Measurements from ENCODE around the gene CEP70. TPM values are rescaled to one million over a fixed set of nuclear protein-coding genes. Genes with fewer than 3 reads are reported as not detected.

The CEP70 gene, protein sequence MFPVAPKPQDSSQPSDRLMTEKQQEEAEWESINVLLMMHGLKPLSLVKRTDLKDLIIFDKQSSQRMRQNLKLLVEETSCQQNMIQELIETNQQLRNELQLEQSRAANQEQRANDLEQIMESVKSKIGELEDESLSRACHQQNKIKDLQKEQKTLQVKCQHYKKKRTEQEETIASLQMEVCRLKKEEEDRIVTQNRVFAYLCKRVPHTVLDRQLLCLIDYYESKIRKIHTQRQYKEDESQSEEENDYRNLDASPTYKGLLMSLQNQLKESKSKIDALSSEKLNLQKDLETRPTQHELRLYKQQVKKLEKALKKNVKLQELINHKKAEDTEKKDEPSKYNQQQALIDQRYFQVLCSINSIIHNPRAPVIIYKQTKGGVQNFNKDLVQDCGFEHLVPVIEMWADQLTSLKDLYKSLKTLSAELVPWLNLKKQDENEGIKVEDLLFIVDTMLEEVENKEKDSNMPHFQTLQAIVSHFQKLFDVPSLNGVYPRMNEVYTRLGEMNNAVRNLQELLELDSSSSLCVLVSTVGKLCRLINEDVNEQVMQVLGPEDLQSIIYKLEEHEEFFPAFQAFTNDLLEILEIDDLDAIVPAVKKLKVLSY
- 10 to 100 TPM in 1 of 2 experiments, 1 to 10 TPM in 1; 9.3 to 11.4 TPM for total RNA-seq

DNA sequence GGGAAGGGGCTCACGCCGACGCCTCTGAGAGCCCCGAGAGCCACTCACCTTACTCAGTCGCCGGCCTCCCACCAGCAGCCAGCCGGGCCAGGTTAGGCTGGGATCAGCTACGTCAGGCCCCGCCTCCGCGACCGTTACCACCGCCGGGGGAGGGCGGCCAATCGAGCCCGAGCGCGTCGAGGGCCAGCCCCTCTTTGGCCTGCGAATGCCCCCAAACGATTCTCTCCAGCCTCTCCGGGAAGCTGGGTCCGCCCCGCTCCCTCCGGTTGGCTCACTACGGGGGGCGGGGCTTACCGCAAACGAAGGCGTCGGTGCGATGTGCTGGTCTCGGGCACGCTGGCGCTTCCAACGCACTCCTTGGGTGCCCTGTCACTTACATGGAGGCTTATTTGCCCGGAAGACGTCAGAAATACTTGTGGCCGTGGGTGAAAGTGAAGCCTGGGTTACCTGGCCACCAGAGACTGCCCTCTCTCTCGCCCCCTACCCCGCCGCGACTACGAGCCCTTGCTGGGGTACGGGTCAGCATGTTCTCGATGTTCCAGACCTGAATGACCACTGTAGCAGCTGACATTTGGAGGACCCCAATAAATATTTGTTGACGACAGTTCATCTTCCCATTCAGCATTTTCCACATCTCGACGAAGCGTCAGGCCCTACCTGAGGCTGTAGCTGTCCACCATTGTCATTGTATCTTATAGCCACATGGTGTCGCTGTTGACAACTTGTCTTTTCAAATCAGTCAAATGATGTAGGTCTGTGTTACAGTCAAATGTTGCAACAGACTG, at the start of gene CEP70:
TSS of gene CEP70 (minus strand) at position 111 of the 785 bp plus-strand sequence. CDS start 21,333 bp downstream, outside the sequence.
- intact Hi-C loops (cut with DNase I, micrococcal nuclease), result loop anchor here (1.0 to 10.0 kb wide), 17 partner anchors 14 to 795 kb away; partner anchors contain the start of genes ARMC8 (in 2 of the 2), FAIM (in 2 of the 2), PIK3CB (in 2 of the 2) and COPB2 (in 1 of the 2)
- no peaks in the 10 kb centered on the region for H3K27me3 Mint-ChIP-seq
- peaks cover 8% of the 10 kb centered on the region for H3K4me1 Mint-ChIP-seq
- ChIA-PET POLR2A (interaction anchor here (0.6 to 1.7 kb wide), 7 partner anchors 15 to 1732 kb away, joined by 3 to 10 read pairs (median 3); partner anchors contain the start of gene NCK1), CTCF (interaction anchor here (0.6 to 5.8 kb wide), 32 partner anchors 9 to 710 kb away, joined by 3 to 75 read pairs (median 4); partner anchors contain the start of gene FAIM)
- ATAC-seq (peak; percentile 93), DNase-seq (peak; percentile 93)
- H3K4me3 Mint-ChIP-seq, result peak within 1 kb of the TSS; percentile 82
- peak within 1 kb of the TSS; percentile 91 for H3K27ac Mint-ChIP-seq
- H3K36me3 Mint-ChIP-seq (ENCODE audit: low read depth), result no peaks in the 10 kb centered on the region
- peaks cover 2% of the 10 kb centered on the region for H3K9me3 Mint-ChIP-seq (ENCODE audit: low read depth)

DNA sequence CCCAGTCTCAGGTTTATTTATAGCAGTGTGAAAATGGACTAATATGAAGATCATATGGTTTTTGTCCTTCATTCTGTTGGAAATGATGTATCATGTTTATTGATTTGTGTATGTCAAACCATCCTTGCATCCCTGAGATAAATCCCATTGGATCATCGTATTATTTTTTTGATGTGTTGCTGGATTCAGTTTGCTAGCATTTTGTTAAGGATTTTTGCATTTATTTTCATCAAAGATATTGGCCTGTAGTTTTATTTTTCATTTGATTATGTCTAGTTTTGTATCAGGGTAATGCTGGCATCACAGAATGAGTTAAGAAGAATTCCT, 48.8 kb upstream of the CEP70 start:
- H3K9me3 Mint-ChIP-seq (ENCODE audit: low read depth), result peaks cover 54% of the 10 kb centered on the region
- no peak overlapping the region for H3K27ac Mint-ChIP-seq
- intact Hi-C loops (cut with DNase I, micrococcal nuclease), result no loop called here
- no peaks in the 10 kb centered on the region for H3K27me3 Mint-ChIP-seq
- H3K36me3 Mint-ChIP-seq (ENCODE audit: low read depth), result peaks cover 7% of the 10 kb centered on the region
- no peak for DNase-seq
- H3K4me3 Mint-ChIP-seq, result no peak overlapping the region
- ATAC-seq, result no peak
- ChIA-PET CTCF (no interaction called here), POLR2A (no interaction called here)
- H3K4me1 Mint-ChIP-seq, result no peaks in the 10 kb centered on the region

DNA sequence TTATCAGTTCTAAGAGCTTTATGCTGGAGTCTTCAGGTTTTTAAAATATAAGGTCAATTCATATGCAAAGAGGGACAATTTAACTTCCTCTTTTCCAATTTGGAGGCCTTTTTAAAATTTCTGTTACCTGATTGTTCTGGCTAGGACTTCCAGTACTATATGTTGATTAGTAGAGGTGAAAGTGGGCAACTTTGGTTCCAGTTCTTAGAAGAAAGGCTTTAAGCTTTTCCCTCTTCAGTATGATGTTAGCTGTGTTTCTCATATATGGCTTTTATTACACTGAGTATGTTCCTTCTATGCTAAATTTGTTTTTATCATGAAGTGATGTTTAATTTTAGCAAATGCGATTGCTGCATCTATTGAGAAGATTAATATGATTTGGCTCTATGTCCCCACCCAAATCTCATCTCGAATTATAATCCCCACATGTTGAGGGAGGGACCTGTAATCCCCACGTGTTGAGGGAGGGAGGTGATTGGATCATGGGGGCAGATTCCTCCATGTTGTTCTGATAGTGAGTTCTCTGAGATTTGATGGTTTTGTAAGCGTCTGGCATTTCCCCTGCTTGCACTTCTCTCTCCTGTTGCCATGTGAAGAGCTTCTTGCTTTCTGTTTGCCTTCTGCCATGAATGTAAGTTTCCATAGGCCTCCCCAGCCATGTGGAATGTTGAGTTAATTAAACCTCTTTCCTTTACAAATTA, 48.3 kb upstream of the CEP70 start:
- H3K27ac Mint-ChIP-seq, result no peak overlapping the region
- peaks cover 7% of the 10 kb centered on the region for H3K36me3 Mint-ChIP-seq (ENCODE audit: low read depth)
- no peak for ATAC-seq
- H3K4me3 Mint-ChIP-seq, result no peak overlapping the region
- H3K9me3 Mint-ChIP-seq (ENCODE audit: low read depth), result peaks cover 51% of the 10 kb centered on the region
- H3K27me3 Mint-ChIP-seq, result no peaks in the 10 kb centered on the region
- no peak for DNase-seq
- ChIA-PET CTCF (interaction anchor here (0.6 kb wide), 1 partner anchor 1352 kb away, joined by 3 read pairs; no protein-coding TSS in a partner anchor), POLR2A (no interaction called here)
- no peaks in the 10 kb centered on the region for H3K4me1 Mint-ChIP-seq
- intact Hi-C loops (cut with DNase I, micrococcal nuclease), result no loop called here

DNA sequence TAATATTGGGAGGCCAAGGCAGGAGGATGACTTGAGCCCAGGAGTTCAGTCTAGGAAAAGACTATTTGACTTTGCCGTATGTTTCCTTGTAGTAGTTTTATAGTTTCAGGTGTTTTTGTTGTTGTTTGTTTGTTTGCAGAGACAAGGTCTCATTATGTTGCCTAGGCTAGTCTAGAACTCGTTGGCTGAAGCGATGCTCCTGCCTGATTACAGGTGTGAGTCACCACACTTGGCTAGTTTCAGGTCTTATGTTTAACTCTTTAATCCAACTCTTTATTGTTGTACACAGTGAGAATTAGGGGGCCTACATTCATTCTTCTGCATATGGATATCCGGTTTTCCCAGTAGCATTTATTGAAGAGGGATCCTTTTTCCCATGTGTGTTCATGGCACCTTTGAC, 46.5 kb upstream of the CEP70 start:
- H3K9me3 Mint-ChIP-seq (ENCODE audit: low read depth), result peaks cover 41% of the 10 kb centered on the region
- H3K36me3 Mint-ChIP-seq (ENCODE audit: low read depth), result peaks cover 2% of the 10 kb centered on the region
- H3K27ac Mint-ChIP-seq, result no peak overlapping the region
- no peaks in the 10 kb centered on the region for H3K27me3 Mint-ChIP-seq
- intact Hi-C loops (cut with DNase I, micrococcal nuclease), result no loop called here
- ATAC-seq (no peak), DNase-seq (no peak)
- H3K4me3 Mint-ChIP-seq, result no peak overlapping the region
- POLR2A ChIA-PET, result no interaction called here
- no peaks in the 10 kb centered on the region for H3K4me1 Mint-ChIP-seq
- CTCF ChIA-PET, result no interaction called here

DNA sequence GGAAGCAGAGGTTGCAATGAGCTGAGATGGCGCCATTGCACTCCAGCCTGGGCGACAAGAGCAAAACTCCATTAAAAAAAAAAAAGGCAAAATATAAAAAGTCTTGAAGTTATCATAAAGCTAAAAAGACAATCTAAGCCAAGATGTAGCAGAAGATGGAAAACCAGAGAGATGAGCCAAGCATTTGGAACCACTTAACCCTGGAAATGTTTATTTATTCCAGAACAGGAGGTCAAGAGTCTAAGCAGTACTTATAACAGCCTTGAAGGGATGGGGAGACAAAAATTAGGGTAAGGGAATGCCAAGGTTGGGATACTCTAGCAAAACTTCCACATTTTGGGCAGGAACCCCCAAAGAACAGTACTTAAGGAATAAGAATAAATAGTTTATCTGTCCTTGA, 44.6 kb upstream of the CEP70 start:
- ATAC-seq (no peak), DNase-seq (no peak)
- POLR2A ChIA-PET, result no interaction called here
- peaks cover 2% of the 10 kb centered on the region for H3K36me3 Mint-ChIP-seq (ENCODE audit: low read depth)
- H3K27ac Mint-ChIP-seq, result no peak overlapping the region
- intact Hi-C loops (cut with DNase I, micrococcal nuclease), result no loop called here
- H3K4me3 Mint-ChIP-seq, result no peak overlapping the region
- CTCF ChIA-PET, result interaction anchor here (0.6 to 0.8 kb wide), 2 partner anchors 334 to 721 kb away, joined by 3 to 4 read pairs; no protein-coding TSS in a partner anchor
- H3K9me3 Mint-ChIP-seq (ENCODE audit: low read depth), result peaks cover 29% of the 10 kb centered on the region
- H3K27me3 Mint-ChIP-seq, result no peaks in the 10 kb centered on the region
- no peaks in the 10 kb centered on the region for H3K4me1 Mint-ChIP-seq

DNA sequence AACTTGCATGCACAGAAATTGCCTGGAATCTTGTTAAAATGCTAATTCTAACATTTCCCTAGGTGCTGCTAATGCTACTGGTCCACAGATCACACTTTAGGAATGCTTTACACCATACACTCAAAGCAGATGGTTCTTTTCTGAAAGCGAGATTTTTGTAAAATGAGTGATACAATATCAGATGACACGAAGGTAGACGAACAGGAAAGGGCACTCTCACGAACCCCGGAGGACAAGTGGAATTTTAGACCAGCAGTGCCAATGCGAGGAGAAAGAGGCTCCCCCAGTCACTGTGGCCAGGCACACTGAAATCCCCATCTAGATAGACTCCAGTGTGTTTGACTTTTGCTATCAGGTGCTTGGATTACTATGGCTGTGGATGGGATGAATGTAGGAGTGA, 35.5 kb upstream of the CEP70 start:
- CTCF ChIA-PET, result no interaction called here
- Mint-ChIP-seq H3K4me1 (peaks cover 3% of the 10 kb centered on the region), H3K27ac (no peak overlapping the region), H3K9me3 (ENCODE audit: low read depth) (no peaks in the 10 kb centered on the region), H3K27me3 (no peaks in the 10 kb centered on the region), H3K36me3 (ENCODE audit: low read depth) (peaks cover 3% of the 10 kb centered on the region), H3K4me3 (no peak overlapping the region)
- intact Hi-C loops (cut with DNase I, micrococcal nuclease), result no loop called here
- ATAC-seq (no peak), DNase-seq (no peak)
- POLR2A ChIA-PET, result no interaction called here

DNA sequence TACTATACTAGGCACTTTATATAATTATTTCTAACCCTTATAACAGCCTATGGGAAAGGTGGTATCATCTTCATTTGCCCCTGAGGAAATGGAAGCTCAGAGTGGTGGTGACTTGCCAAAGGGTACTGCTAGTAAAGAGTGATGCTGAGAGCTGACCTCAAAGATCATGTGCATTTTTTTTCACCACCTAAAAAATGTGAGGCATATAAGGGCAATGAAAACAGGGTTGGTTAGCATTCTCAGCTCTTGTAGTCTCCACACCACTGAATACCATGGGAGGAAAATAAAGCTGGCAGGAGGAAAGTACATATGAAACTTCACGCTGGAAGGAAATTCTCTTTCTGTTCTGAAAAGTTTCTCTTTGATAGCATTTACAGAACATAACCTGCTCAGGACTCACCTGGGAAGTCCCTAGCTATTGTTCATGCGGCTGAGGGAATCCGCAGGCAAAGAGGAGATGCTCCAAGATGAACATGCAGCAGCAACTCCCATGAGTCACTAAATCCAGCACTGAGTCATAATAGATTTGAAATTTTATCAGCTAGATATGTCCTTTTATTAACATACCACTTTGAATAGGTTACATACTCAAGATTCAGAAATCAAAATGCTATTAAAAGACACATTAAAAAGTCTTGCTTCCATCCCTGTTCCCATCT, 31.8 kb upstream of the CEP70 start:
- Mint-ChIP-seq H3K36me3 (ENCODE audit: low read depth) (peaks cover 1% of the 10 kb centered on the region), H3K4me3 (no peak overlapping the region), H3K27ac (no peak overlapping the region), H3K4me1 (peaks cover 3% of the 10 kb centered on the region), H3K27me3 (no peaks in the 10 kb centered on the region), H3K9me3 (ENCODE audit: low read depth) (no peaks in the 10 kb centered on the region)
- DNase-seq, result no peak
- ChIA-PET CTCF (interaction anchor here (0.6 to 1.0 kb wide), 3 partner anchors 12 to 310 kb away, joined by 3 to 4 read pairs (median 3); partner anchors contain the start of gene CEP70), POLR2A (interaction anchor here (0.5 kb wide), 1 partner anchor 301 kb away, joined by 4 read pairs; no protein-coding TSS in a partner anchor)
- intact Hi-C loops (cut with DNase I, micrococcal nuclease), result no loop called here
- ATAC-seq, result no peak

DNA sequence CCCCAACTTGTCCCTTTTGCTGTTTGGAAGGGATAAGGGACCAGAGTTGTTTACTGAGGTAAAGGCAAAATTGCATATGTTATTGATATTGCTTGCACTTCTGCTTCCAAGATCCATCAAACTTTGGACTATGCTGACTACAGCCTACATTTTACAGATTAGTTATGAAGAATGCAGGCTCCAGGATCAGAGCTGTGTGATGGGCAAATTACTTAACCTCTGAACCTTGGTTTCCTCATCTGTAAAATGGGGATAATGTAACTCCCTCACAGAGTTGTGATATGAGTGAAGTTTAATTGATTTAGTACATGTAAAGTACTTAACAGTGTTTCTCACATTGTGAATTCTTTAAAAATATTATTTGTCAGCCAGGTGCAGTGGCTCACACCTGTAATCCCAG, 30.5 kb upstream of the CEP70 start:
- Mint-ChIP-seq H3K9me3 (ENCODE audit: low read depth) (no peaks in the 10 kb centered on the region), H3K36me3 (ENCODE audit: low read depth) (peaks cover 1% of the 10 kb centered on the region), H3K4me3 (no peak overlapping the region), H3K27me3 (no peaks in the 10 kb centered on the region), H3K4me1 (peaks cover 3% of the 10 kb centered on the region), H3K27ac (no peak overlapping the region)
- ChIA-PET CTCF (interaction anchor here (1.3 kb wide), 2 partner anchors 13 to 31 kb away, joined by 3 to 4 read pairs; partner anchors contain the start of gene CEP70), POLR2A (interaction anchor here (0.6 kb wide), 1 partner anchor 113 kb away, joined by 3 read pairs; no protein-coding TSS in a partner anchor)
- intact Hi-C loops (cut with DNase I, micrococcal nuclease), result no loop called here
- no peak for DNase-seq
- no peak for ATAC-seq

DNA sequence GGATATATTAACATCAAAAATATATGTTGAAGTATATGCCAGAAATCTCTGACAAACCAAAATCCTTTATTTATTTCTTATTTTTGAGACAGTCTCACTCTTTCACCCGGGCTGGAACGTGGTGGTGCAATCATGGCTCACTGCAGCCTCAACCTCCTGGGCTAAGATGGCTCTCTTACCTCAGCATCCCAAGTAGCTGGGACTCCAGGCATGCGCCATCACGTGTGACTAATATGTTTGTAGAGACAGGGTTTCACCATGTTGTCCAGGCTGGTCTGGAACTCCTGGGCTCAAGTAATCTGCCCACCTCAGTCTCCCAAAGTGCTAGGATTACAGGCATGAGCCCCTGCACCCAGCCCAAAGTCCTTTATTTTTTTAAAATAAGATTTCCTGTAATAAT, 26.4 kb upstream of the CEP70 start:
- no peak for ATAC-seq
- H3K36me3 Mint-ChIP-seq (ENCODE audit: low read depth), result no peaks in the 10 kb centered on the region
- no peaks in the 10 kb centered on the region for H3K4me1 Mint-ChIP-seq
- intact Hi-C loops (cut with DNase I, micrococcal nuclease), result no loop called here
- H3K27ac Mint-ChIP-seq, result no peak overlapping the region
- H3K27me3 Mint-ChIP-seq, result no peaks in the 10 kb centered on the region
- ChIA-PET POLR2A (interaction anchor here (0.6 kb wide), 1 partner anchor 28 kb away, joined by 4 read pairs; no protein-coding TSS in a partner anchor), CTCF (no interaction called here)
- no peak overlapping the region for H3K4me3 Mint-ChIP-seq
- DNase-seq, result no peak
- H3K9me3 Mint-ChIP-seq (ENCODE audit: low read depth), result no peaks in the 10 kb centered on the region

DNA sequence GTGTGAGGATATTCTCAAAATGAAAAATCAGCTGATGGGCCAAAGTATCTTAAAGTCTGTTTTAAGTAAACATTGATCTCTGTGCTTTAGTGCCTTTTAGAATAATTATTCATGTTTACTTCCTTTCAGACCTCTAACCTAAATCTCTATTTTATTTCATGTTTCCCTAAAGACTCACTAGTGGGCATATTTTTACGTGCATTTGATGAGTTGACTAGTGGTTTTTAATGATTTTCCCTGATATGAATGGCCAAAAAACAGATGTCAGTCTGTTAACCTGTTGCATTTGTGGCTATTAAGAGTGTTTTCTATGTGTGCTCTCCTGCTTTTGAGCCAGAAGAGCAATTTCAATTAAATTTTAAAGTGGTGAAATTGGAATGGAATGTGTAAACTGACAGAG, 21.4 kb upstream of the CEP70 start:
- Mint-ChIP-seq H3K4me1 (no peaks in the 10 kb centered on the region), H3K27me3 (no peaks in the 10 kb centered on the region)
- CTCF ChIA-PET, result no interaction called here

More for the DNA sequence above, 21.4 kb upstream of the CEP70 start:
- POLR2A ChIA-PET, result no interaction called here
- Mint-ChIP-seq H3K36me3 (ENCODE audit: low read depth) (no peaks in the 10 kb centered on the region), H3K27ac (no peak overlapping the region), H3K4me3 (no peak overlapping the region), H3K9me3 (ENCODE audit: low read depth) (no peaks in the 10 kb centered on the region)
- DNase-seq (no peak), ATAC-seq (no peak)
- intact Hi-C loops (cut with DNase I, micrococcal nuclease), result no loop called here

Measured in activated CD4-positive, alpha-beta T cell treated with anti-CD3 and anti-CD28 coated beads for 36 hours (primary cell).